ENCODE measurements around the gene LAMTOR2.
"Not testable (repeated sequence)": the region's sequence is repeated elsewhere in the genome, so short reads cannot be mapped to it uniquely, and the experiment has no call there.

LAMTOR2 gene

DNA sequence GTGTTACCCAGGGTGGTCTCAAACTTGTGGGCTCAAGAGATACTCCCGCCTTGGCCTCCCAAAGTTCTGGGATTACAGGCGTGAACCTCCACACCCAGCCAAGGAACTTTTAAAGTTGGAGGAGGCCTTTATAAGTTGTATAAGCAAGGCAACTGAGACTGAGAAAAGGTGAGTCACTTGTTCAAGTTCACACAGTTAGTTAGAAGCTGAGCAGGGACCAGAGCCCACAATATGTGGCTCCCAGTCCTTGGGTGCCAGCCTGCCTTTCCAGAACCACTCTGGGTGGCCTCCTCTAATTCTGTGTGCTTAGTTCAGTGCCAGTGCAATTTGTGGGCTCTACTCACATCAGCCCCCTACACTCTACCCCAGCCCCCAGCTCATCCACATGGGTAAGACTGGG is 10.0 kb downstream of the LAMTOR2 start:
- no peaks in the 10 kb centered on the region for H3K9me3 ChIP-seq (ENCODE audit: control insufficient read depth in 2 of 2, low read length in 2 of 2)
- H3K4me1 ChIP-seq (ENCODE audit: control insufficient read depth in 2 of 2, insufficient read depth in 2 of 2, low read length in 2 of 2): peaks cover 2 to 9% of the 10 kb centered on the region in 2 donors
- no peak overlapping the region for H3K9ac ChIP-seq (ENCODE audit: low read depth in 1 of 2, low read length in 2 of 2)
- peaks cover 14 to 18% of the 10 kb centered on the region in 2 donors for H3K36me3 ChIP-seq (ENCODE audit: control insufficient read depth in 2 of 2, insufficient read depth in 2 of 2, low read length in 2 of 2)
- no peak overlapping the region for H3K27ac ChIP-seq (ENCODE audit: low read depth in 2 of 2, low read length in 2 of 2)
- H3K4me3 ChIP-seq (ENCODE audit: low read length in 2 of 2): no peak overlapping the region
- no peaks in the 10 kb centered on the region for H3K27me3 ChIP-seq (ENCODE audit: control insufficient read depth in 2 of 2, insufficient read depth in 2 of 2, low read length in 2 of 2)

- peaks cover 2 to 9% of the 10 kb centered on the region in 2 donors for H3K4me1 ChIP-seq (ENCODE audit: control insufficient read depth in 2 of 2, insufficient read depth in 2 of 2, low read length in 2 of 2)
- no peaks in the 10 kb centered on the region for H3K27me3 ChIP-seq (ENCODE audit: control insufficient read depth in 2 of 2, insufficient read depth in 2 of 2, low read length in 2 of 2)
- no peak overlapping the region for H3K27ac ChIP-seq (ENCODE audit: low read depth in 2 of 2, low read length in 2 of 2)
- no peak overlapping the region for H3K9ac ChIP-seq (ENCODE audit: low read depth in 1 of 2, low read length in 2 of 2)
- peaks cover 20 to 23% of the 10 kb centered on the region in 2 donors for H3K36me3 ChIP-seq (ENCODE audit: control insufficient read depth in 2 of 2, insufficient read depth in 2 of 2, low read length in 2 of 2)
- H3K9me3 ChIP-seq (ENCODE audit: control insufficient read depth in 2 of 2, low read length in 2 of 2): no peaks in the 10 kb centered on the region
- no peak overlapping the region for H3K4me3 ChIP-seq (ENCODE audit: low read length in 2 of 2)
Measured at GRCh38 chr1:156065212-156065611, 10.6 kb downstream of the LAMTOR2 start.

DNA sequence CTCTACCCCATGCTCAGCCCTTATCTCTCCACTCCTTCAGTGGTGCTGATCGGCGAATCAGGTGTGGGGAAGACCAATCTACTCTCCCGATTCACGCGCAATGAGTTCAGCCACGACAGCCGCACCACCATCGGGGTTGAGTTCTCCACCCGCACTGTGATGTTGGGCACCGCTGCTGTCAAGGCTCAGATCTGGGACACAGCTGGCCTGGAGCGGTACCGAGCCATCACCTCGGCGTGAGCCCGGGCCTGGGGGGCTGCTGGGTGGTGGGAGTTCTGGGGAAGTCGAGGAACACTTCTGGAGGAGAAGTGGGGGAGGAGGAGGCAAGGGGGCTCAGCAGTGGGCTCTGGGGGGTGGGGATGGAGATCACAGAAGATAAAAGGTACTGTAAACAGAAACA is 11.3 kb downstream of the LAMTOR2 start:
- Histone ChIP-seq H3K9me3 (ENCODE audit: control insufficient read depth in 2 of 2, low read length in 2 of 2) (no peaks in the 10 kb centered on the region), H3K27ac (ENCODE audit: low read depth in 2 of 2, low read length in 2 of 2) (no peak overlapping the region), H3K4me1 (ENCODE audit: control insufficient read depth in 2 of 2, insufficient read depth in 2 of 2, low read length in 2 of 2) (peaks cover under 1 to 9% of the 10 kb centered on the region in 2 donors), H3K9ac (ENCODE audit: low read depth in 1 of 2, low read length in 2 of 2) (no peak overlapping the region), H3K27me3 (ENCODE audit: control insufficient read depth in 2 of 2, insufficient read depth in 2 of 2, low read length in 2 of 2) (no peaks in the 10 kb centered on the region), H3K36me3 (ENCODE audit: control insufficient read depth in 2 of 2, insufficient read depth in 2 of 2, low read length in 2 of 2) (peaks cover 23 to 26% of the 10 kb centered on the region in 2 donors), H3K4me3 (ENCODE audit: low read length in 2 of 2) (no peak overlapping the region)

GRCh38 chr1:156067262-156067661 is 12.7 kb downstream of the LAMTOR2 start:
- Histone ChIP-seq H3K9ac (ENCODE audit: low read depth in 1 of 2, low read length in 2 of 2) (no peak overlapping the region), H3K36me3 (ENCODE audit: control insufficient read depth in 2 of 2, insufficient read depth in 2 of 2, low read length in 2 of 2) (peaks cover 26 to 30% of the 10 kb centered on the region in 2 donors), H3K27ac (ENCODE audit: low read depth in 2 of 2, low read length in 2 of 2) (no peak overlapping the region), H3K9me3 (ENCODE audit: control insufficient read depth in 2 of 2, low read length in 2 of 2) (no peaks in the 10 kb centered on the region), H3K27me3 (ENCODE audit: control insufficient read depth in 2 of 2, insufficient read depth in 2 of 2, low read length in 2 of 2) (no peaks in the 10 kb centered on the region), H3K4me3 (ENCODE audit: low read length in 2 of 2) (no peak overlapping the region), H3K4me1 (ENCODE audit: control insufficient read depth in 2 of 2, insufficient read depth in 2 of 2, low read length in 2 of 2) (peaks cover 0 to 7% of the 10 kb centered on the region in 2 donors)

DNA sequence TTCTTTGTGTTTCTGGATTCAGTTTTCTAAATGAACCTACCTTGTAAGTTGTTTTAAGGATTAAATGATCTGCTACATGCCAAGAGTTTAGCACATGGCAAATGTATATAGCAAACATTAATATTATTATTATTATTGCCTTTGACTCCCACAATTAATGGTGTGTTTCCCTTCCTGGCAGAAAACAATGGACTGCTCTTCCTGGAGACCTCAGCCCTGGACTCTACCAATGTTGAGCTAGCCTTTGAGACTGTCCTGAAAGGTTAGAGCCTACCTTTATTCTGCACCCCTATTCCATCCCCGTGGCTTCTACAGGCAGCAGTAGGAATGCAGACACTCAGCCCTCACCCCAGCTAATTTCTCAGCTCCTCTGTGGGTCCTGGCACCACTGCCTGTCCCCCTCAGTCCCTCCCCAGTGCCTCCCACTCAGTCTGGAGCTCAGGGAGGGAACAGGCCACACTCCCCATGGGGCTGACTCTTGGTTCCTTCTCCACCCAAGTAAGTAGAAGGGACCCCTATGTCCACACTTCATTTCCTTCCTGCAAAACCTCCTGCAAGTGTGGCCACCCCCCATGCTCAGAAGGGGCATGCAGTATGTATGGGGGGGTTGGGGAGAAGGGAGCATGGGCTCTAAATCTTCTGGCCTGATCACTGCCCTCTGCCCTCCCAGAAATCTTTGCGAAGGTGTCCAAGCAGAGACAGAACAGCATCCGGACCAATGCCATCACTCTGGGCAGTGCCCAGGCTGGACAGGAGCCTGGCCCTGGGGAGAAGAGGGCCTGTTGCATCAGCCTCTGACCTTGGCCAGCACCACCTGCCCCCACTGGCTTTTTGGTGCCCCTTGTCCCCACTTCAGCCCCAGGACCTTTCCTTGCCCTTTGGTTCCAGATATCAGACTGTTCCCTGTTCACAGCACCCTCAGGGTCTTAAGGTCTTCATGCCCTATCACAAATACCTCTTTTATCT is 15.2 kb downstream of the LAMTOR2 start:
- H3K4me1 ChIP-seq (ENCODE audit: control insufficient read depth in 2 of 2, insufficient read depth in 2 of 2, low read length in 2 of 2): no peaks in the 10 kb centered on the region
- H3K9ac ChIP-seq (ENCODE audit: low read depth in 1 of 2, low read length in 2 of 2): no peak overlapping the region
- H3K36me3 ChIP-seq (ENCODE audit: control insufficient read depth in 2 of 2, insufficient read depth in 2 of 2, low read length in 2 of 2): peaks cover 33 to 38% of the 10 kb centered on the region in 2 donors
- no peak overlapping the region for H3K4me3 ChIP-seq (ENCODE audit: low read length in 2 of 2)
- H3K27ac ChIP-seq (ENCODE audit: low read depth in 2 of 2, low read length in 2 of 2): no peak overlapping the region
- H3K27me3 ChIP-seq (ENCODE audit: control insufficient read depth in 2 of 2, insufficient read depth in 2 of 2, low read length in 2 of 2): no peaks in the 10 kb centered on the region
- H3K9me3 ChIP-seq (ENCODE audit: control insufficient read depth in 2 of 2, low read length in 2 of 2): no peaks in the 10 kb centered on the region

GRCh38 chr1:156070548-156070947 is 16.0 kb downstream of the LAMTOR2 start:
- Histone ChIP-seq H3K9ac (ENCODE audit: low read depth in 1 of 2, low read length in 2 of 2) (no peak overlapping the region), H3K9me3 (ENCODE audit: control insufficient read depth in 2 of 2, low read length in 2 of 2) (no peaks in the 10 kb centered on the region), H3K27ac (ENCODE audit: low read depth in 2 of 2, low read length in 2 of 2) (no peak overlapping the region), H3K4me1 (ENCODE audit: control insufficient read depth in 2 of 2, insufficient read depth in 2 of 2, low read length in 2 of 2) (no peaks in the 10 kb centered on the region), H3K36me3 (ENCODE audit: control insufficient read depth in 2 of 2, insufficient read depth in 2 of 2, low read length in 2 of 2) (peaks cover 31 to 36% of the 10 kb centered on the region in 2 donors), H3K27me3 (ENCODE audit: control insufficient read depth in 2 of 2, insufficient read depth in 2 of 2, low read length in 2 of 2) (no peaks in the 10 kb centered on the region), H3K4me3 (ENCODE audit: low read length in 2 of 2) (no peak overlapping the region)

DNA sequence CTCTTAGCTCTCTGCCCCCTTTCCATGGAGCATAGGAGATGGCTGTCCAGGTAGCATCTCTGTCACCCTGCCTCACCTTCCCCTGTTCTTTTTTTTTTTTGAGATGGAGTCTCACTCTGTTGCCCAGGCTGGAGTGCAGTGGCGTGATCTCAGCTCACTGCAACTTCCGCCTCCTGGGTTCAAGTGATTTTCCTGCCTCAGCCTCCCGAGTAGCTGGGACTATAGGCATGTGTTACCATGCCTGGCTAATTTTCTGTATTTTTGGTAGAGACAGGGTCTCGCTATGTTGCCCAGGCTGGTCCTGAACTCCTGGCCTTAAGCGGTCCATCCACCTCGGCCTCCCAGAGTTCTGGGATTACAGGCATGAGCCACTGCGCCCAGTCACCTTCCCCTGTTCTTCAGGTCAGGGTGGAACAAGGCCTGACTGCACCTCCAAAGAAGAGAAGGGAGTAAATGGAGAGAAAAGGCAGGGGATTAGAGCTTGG is 16.8 kb downstream of the LAMTOR2 start:
- not testable (repeated sequence) for H3K4me3 ChIP-seq (ENCODE audit: low read length in 2 of 2); H3K9ac ChIP-seq (ENCODE audit: low read depth in 1 of 2, low read length in 2 of 2); H3K27me3 ChIP-seq (ENCODE audit: control insufficient read depth in 2 of 2, insufficient read depth in 2 of 2, low read length in 2 of 2); H3K4me1 ChIP-seq (ENCODE audit: control insufficient read depth in 2 of 2, insufficient read depth in 2 of 2, low read length in 2 of 2); H3K27ac ChIP-seq (ENCODE audit: low read depth in 2 of 2, low read length in 2 of 2); H3K9me3 ChIP-seq (ENCODE audit: control insufficient read depth in 2 of 2, low read length in 2 of 2)
- peaks cover 27 to 36% of the 10 kb centered on the region in 2 donors for H3K36me3 ChIP-seq (ENCODE audit: control insufficient read depth in 2 of 2, insufficient read depth in 2 of 2, low read length in 2 of 2)

DNA sequence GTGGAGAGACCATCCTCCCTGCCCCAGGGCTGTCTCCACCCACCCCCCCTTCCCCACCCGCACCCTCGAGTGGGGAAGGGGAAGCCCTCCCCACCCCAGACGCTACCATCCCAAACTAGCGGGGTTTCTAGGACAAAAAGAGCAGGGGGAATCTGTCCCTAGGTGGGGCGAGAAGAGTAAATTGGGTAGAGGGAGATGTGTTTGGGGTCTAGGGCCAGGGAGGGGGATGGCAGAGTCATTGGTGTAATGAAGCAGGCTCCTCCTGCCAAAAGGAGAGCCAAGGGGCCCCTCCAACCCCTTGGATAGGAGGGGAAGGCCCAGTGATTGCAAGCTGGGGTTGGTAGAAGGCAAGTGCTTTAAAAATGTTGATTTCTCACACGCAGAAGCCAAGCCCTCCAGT is 17.7 kb downstream of the LAMTOR2 start:
- Histone ChIP-seq H3K9me3 (ENCODE audit: control insufficient read depth in 2 of 2, low read length in 2 of 2) (no peaks in the 10 kb centered on the region), H3K27me3 (ENCODE audit: control insufficient read depth in 2 of 2, insufficient read depth in 2 of 2, low read length in 2 of 2) (no peaks in the 10 kb centered on the region), H3K27ac (ENCODE audit: low read depth in 2 of 2, low read length in 2 of 2) (no peak overlapping the region), H3K4me3 (ENCODE audit: low read length in 2 of 2) (no peak overlapping the region), H3K9ac (ENCODE audit: low read depth in 1 of 2, low read length in 2 of 2) (no peak overlapping the region), H3K4me1 (ENCODE audit: control insufficient read depth in 2 of 2, insufficient read depth in 2 of 2, low read length in 2 of 2) (no peaks in the 10 kb centered on the region), H3K36me3 (ENCODE audit: control insufficient read depth in 2 of 2, insufficient read depth in 2 of 2, low read length in 2 of 2) (peaks cover 26 to 34% of the 10 kb centered on the region in 2 donors)

DNA sequence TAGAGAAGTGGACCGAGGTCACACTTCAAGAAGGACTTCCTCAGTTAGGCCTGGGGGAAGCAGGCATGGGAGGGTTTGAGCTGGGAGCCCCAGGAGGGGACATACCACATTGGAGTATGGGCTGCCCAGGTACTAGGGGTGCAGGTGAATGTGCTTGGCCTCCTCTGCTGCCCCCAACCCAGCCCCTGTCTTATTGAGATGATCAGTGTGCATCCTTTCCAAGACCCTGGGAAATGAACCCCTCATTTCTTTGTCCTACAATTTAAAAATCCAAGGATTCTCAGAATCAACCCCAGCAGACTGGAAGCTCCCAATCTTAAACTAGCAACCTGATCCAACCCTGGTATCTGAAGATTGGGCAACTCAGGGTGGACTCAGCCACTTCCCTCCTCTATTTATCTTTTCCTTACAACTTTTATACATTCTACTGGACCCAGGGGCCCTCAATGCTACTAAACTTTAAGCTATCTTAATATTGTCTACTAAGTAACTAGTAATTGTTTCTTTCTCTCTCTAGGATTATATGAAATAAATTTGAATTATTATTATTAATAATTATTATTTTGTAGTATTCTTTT is 18.6 kb downstream of the LAMTOR2 start:
- Histone ChIP-seq H3K27me3 (ENCODE audit: control insufficient read depth in 2 of 2, insufficient read depth in 2 of 2, low read length in 2 of 2) (no peaks in the 10 kb centered on the region), H3K4me1 (ENCODE audit: control insufficient read depth in 2 of 2, insufficient read depth in 2 of 2, low read length in 2 of 2) (no peaks in the 10 kb centered on the region), H3K9ac (ENCODE audit: low read depth in 1 of 2, low read length in 2 of 2) (no peak overlapping the region), H3K9me3 (ENCODE audit: control insufficient read depth in 2 of 2, low read length in 2 of 2) (no peaks in the 10 kb centered on the region), H3K4me3 (ENCODE audit: low read length in 2 of 2) (no peak overlapping the region), H3K27ac (ENCODE audit: low read depth in 2 of 2, low read length in 2 of 2) (no peak overlapping the region), H3K36me3 (ENCODE audit: control insufficient read depth in 2 of 2, insufficient read depth in 2 of 2, low read length in 2 of 2) (peaks cover 21 to 28% of the 10 kb centered on the region in 2 donors)

GRCh38 chr1:156073740-156074139 is 19.2 kb downstream of the LAMTOR2 start:
- Histone ChIP-seq H3K36me3 (ENCODE audit: control insufficient read depth in 2 of 2, insufficient read depth in 2 of 2, low read length in 2 of 2) (peaks cover 20 to 25% of the 10 kb centered on the region in 2 donors), H3K27ac (ENCODE audit: low read depth in 2 of 2, low read length in 2 of 2) (no peak overlapping the region), H3K4me1 (ENCODE audit: control insufficient read depth in 2 of 2, insufficient read depth in 2 of 2, low read length in 2 of 2) (no peaks in the 10 kb centered on the region), H3K27me3 (ENCODE audit: control insufficient read depth in 2 of 2, insufficient read depth in 2 of 2, low read length in 2 of 2) (no peaks in the 10 kb centered on the region), H3K9ac (ENCODE audit: low read depth in 1 of 2, low read length in 2 of 2) (no peak overlapping the region), H3K4me3 (ENCODE audit: low read length in 2 of 2) (no peak overlapping the region), H3K9me3 (ENCODE audit: control insufficient read depth in 2 of 2, low read length in 2 of 2) (no peaks in the 10 kb centered on the region)
